Upper lobe of left lung (tissue), 6 donors: ENCODE results near the gene GRID1. TPM values are rescaled to one million over a fixed set of nuclear protein-coding genes. Genes with fewer than 3 reads are reported as not detected.
A peak's percentile ranks its signal among the peaks of the same experiment; 100 is the strongest.

Experiments used
- ATAC-seq, 2 donors: fragments of 200-7000 bp; cut with Tn5 transposase; one replicate each; pipeline ENCODE4 v1.9.1; 2022; ENCODE audit warnings: mild to moderate bottlenecking in 2 of 2, moderate library complexity in 2 of 2; ENCODE audit not compliant: low FRiP score in 2 of 2
- DNase-seq, 2 donors: peaks; one replicate each; pipeline ENCODE4 v3.0.0-alpha.2; 2019 to 2020
- H3K27ac ChIP-seq, 4 donors: fragments of 200-600 bp; sonication (generic); one replicate each; pipeline ENCODE4 v1.5.1; 2016 to 2019
- H3K27me3 ChIP-seq, 4 donors: fragments of 200-600 bp; sonication (generic); one replicate each; pipeline ENCODE4 v1.5.1; 2017 to 2019
- H3K36me3 ChIP-seq, 4 donors: fragments of 200-600 bp; sonication (generic); one replicate each; pipeline ENCODE4 v1.5.1; 2016 to 2019
- H3K4me1 ChIP-seq, 4 donors: fragments of 200-600 bp; sonication (generic); one replicate each; pipeline ENCODE4 v1.5.1; 2018 to 2019
- H3K4me3 ChIP-seq, 4 donors: fragments of 200-600 bp; sonication (generic); one replicate each; pipeline ENCODE4 v1.5.1; 2017 to 2019; ENCODE audit warnings: mild to moderate bottlenecking in 2 of 4, moderate library complexity in 1 of 4
- H3K9me3 ChIP-seq, 4 donors: fragments of 200-600 bp; sonication (generic); one replicate each; pipeline ENCODE4 v1.5.1; 2018 to 2019
- EP300 ChIP-seq, 4 donors: sonication (generic); formaldehyde crosslinking; IDR thresholded peaks; one replicate each; pipeline ENCODE4 v1.5.1; 2017; ENCODE audit warnings: antibody characterized with exemption in 4 of 4, control low read depth in 2 of 4
- POLR2A ChIP-seq, 4 donors: fragments of 450-650 bp; IDR thresholded peaks; one replicate each; pipeline ENCODE4 v1.5.1; 2016 to 2017; ENCODE audit warnings: antibody characterized with exemption in 4 of 4, mild to moderate bottlenecking in 2 of 4
- POLR2AphosphoS5 ChIP-seq, 2 donors: sonication (generic); formaldehyde crosslinking; IDR thresholded peaks; one replicate each; pipeline ENCODE4 v1.5.1; 2017; ENCODE audit warnings: antibody characterized with exemption in 2 of 2
- WGBS, 2 donors: methylation state at CpG; one replicate each; pipeline ENCODE4 v1.1.5; 2017 to 2018; 5-methylcytosine and 5-hydroxymethylcytosine counted together
- total RNA-seq, 6 donors: library from RNA; depleted of rRNA in 4 of 6; stranded (reverse); fragments of >200 nt in 4 of 6; gene quantifications; one replicate each; pipeline versions ENCODE4 v1.1.0 to v1.2.1, GENCODE V29; 2016 to 2021
- TF ChIP-seq, protein P1 (sequence below), 6 experiments: fragments of 450-650 bp in 4 of 6; fragments of 200-600 bp in 2 of 6; sonication (generic) in 2 of 6; IDR thresholded peaks; one replicate each; pipeline ENCODE4 v1.5.1; 2016 to 2019; ENCODE audit warnings: antibody characterized with exemption in 6 of 6
- donor health status: DM: no; HTN: no; CAD: no; lungs with moderate emphysema.
- donor health status: DM: no; HTN: yes; CAD: no; lungs with severe emphysema.

GRID1 gene
- total RNA-seq, 6 donors from 2014 or later, result 1.5 to 5.2 (median 3.2) TPM

DNA sequence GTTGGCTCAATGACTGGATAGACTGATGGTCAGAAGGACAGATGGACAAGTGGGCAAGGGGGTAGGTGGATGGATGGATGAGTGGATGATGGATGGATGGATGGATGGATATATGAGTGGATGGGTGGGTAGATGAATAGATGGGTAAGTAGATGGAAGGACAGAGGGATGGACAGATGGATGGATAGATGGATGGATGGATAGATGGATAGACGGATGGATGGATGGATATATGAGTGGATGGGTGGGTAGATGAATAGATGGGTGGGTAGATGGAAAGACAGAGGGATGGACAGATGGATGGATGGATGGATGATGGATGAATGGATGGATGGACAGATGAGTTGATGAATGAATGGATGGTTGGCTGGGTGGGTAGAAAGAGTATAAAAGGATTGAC lies 119.5 kb downstream of the GRID1 start:
- WGBS, 2 donors, result 61 to 76% methylated on average over 1 of the region's 1 CpG
- H3K9me3 ChIP-seq, result peaks cover 0 to 5% (median 0%) of the 10 kb centered on the region in 4 donors
- H3K27ac ChIP-seq, result no peak overlapping the region
- H3K4me1 ChIP-seq, result no peaks in the 10 kb centered on the region
- no peaks in the 10 kb centered on the region for H3K27me3 ChIP-seq
- no peak for DNase-seq
- ATAC-seq, result no peak
- no peak for TF ChIP-seq POLR2AphosphoS5 (IDR thresholded peaks at IDR 0.05)
- TF ChIP-seq POLR2A (IDR thresholded peaks at IDR 0.05), result no peak
- TF ChIP-seq, protein P1, sequence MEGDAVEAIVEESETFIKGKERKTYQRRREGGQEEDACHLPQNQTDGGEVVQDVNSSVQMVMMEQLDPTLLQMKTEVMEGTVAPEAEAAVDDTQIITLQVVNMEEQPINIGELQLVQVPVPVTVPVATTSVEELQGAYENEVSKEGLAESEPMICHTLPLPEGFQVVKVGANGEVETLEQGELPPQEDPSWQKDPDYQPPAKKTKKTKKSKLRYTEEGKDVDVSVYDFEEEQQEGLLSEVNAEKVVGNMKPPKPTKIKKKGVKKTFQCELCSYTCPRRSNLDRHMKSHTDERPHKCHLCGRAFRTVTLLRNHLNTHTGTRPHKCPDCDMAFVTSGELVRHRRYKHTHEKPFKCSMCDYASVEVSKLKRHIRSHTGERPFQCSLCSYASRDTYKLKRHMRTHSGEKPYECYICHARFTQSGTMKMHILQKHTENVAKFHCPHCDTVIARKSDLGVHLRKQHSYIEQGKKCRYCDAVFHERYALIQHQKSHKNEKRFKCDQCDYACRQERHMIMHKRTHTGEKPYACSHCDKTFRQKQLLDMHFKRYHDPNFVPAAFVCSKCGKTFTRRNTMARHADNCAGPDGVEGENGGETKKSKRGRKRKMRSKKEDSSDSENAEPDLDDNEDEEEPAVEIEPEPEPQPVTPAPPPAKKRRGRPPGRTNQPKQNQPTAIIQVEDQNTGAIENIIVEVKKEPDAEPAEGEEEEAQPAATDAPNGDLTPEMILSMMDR (IDR thresholded peaks at IDR 0.05), result no peak
- TF ChIP-seq EP300 (IDR thresholded peaks at IDR 0.05), result no peak
- H3K36me3 ChIP-seq, result no peaks in the 10 kb centered on the region
- H3K4me3 ChIP-seq, result no peak overlapping the region

DNA sequence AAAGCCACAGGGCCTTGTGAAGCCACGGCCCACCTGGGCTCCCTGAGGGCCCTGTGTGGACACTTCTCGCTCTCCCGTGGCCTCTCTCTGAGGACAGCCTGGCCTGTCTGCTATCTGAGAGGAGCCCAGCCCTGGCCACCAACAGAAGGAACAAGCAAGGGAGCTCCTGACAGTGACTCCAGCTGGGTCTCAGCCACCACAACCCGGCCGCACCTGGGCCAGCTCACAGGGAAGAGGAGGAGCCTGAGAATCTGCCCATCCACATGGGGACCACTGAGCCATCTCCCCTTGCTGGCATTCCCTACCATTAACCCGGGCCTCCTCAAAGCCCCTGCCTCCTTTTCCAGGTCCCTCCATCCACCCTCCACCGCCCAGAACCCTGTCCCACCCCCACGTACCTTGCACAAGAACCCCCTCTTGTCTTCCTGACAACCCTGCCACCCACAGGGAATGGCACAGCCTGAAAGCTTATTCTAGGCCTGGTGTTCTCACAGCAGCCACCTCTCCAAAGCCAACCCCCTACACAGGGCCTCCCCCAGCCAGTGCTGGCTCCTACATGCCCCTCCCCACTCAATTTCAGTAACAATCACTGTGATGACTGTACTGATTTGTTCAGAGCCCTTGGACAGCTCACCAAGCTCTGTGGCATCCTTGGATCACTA lies 120.2 kb downstream of the GRID1 start:
- peak in 1 of 2 donors; percentile 44 for ATAC-seq
- H3K4me3 ChIP-seq, result no peak overlapping the region
- WGBS, 2 donors, result 86 to 89% methylated on average over 7 to 8 of the region's 8 CpGs
- TF ChIP-seq POLR2AphosphoS5 (IDR thresholded peaks at IDR 0.05), result no peak
- no peak for TF ChIP-seq EP300 (IDR thresholded peaks at IDR 0.05)
- TF ChIP-seq, protein P1 (IDR thresholded peaks at IDR 0.05), result no peak
- TF ChIP-seq POLR2A (IDR thresholded peaks at IDR 0.05), result no peak
- no peaks in the 10 kb centered on the region for H3K27me3 ChIP-seq
- H3K9me3 ChIP-seq, result peaks cover 0 to 5% (median 0%) of the 10 kb centered on the region in 4 donors
- DNase-seq, result peak in 1 of 2 donors; percentile 54
- H3K27ac ChIP-seq, result no peak overlapping the region
- no peaks in the 10 kb centered on the region for H3K36me3 ChIP-seq
- H3K4me1 ChIP-seq, result no peaks in the 10 kb centered on the region

DNA sequence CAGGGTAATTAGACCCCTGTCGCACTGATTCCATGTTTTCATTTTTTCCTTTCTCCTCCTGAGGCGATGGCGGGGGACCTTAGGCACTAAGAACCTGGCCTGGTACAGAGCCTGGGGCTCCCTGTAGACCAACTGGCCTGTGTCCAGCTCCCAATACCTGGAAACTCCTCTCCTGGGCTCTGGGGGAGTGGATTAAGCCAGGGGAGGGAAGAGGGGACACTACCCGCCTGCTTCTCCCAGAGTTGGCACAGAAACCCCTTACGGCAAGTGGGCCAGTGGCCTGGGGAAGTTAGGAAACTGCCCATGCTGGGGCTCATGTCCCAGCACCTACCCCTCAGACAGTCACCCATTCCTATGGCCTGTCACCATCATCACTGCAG lies 121.6 kb downstream of the GRID1 start:
- DNase-seq, result no peak
- 93 to 98% methylated on average over 5 of the region's 5 CpGs for WGBS, 2 donors
- H3K27ac ChIP-seq, result no peak overlapping the region
- H3K4me3 ChIP-seq, result no peak overlapping the region
- no peaks in the 10 kb centered on the region for H3K9me3 ChIP-seq
- TF ChIP-seq, protein P1 (IDR thresholded peaks at IDR 0.05), result no peak
- TF ChIP-seq EP300 (IDR thresholded peaks at IDR 0.05) (no peak), POLR2AphosphoS5 (IDR thresholded peaks at IDR 0.05) (no peak), POLR2A (IDR thresholded peaks at IDR 0.05) (no peak)
- H3K27me3 ChIP-seq, result no peaks in the 10 kb centered on the region
- ATAC-seq, result no peak
- H3K4me1 ChIP-seq, result no peaks in the 10 kb centered on the region
- H3K36me3 ChIP-seq, result no peaks in the 10 kb centered on the region

DNA sequence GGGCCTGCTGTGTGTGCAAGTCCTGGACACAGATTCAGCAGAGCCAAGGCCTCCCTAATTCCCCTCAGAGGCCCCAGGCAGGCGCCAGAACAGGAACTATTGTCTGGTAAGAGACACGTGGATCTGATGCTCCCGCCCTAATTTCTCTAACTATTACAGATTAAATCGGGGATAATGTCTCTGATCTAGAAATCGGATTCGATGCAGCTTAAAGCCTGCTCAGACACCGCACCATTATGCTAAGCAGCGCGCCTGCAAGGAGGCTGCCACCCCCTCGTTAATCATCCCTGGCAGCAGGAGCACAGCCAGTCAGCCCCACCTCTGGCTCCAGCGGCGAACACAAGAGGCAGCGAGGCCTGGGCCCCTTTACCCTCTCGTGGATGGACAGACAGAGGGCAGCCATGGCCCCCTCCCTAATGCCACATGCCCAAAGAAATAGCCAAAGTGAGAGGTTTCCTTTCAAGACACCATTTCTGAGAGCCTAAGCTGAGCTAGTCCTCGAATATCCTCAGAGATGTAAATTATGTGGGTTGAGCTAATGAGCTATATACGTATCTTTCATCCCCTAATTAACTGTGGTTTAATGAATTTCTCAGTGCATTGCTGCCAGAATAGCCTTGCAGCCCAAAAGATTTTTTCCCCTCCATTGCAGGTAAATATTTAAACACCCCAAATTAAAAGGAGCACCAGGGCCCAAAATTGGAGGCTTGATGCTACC lies 122.1 kb downstream of the GRID1 start:
- H3K27me3 ChIP-seq, result no peaks in the 10 kb centered on the region
- no peak for TF ChIP-seq POLR2A (IDR thresholded peaks at IDR 0.05)
- TF ChIP-seq POLR2AphosphoS5 (IDR thresholded peaks at IDR 0.05), result no peak
- TF ChIP-seq, protein P1 (IDR thresholded peaks at IDR 0.05), result no peak
- TF ChIP-seq EP300 (IDR thresholded peaks at IDR 0.05), result no peak
- DNase-seq (peak in 1 of 2 donors; percentile 62), ATAC-seq (no peak)
- H3K4me3 ChIP-seq, result no peak overlapping the region
- no peaks in the 10 kb centered on the region for H3K36me3 ChIP-seq
- no peaks in the 10 kb centered on the region for H3K4me1 ChIP-seq
- 53 to 57% methylated on average over 12 to 16 of the region's 16 CpGs for WGBS, 2 donors
- no peaks in the 10 kb centered on the region for H3K9me3 ChIP-seq
- no peak overlapping the region for H3K27ac ChIP-seq
